GM19395 (cell line): ENCODE measurements around the gene CCND3.
A peak's percentile ranks its signal among the peaks of the same experiment; 100 is the strongest.
"Not testable (repeated sequence)": the region's sequence is repeated elsewhere in the genome, so short reads cannot be mapped to it uniquely, and the experiment has no call there.

ENCODE experiments used
- ATAC-seq: cut with Tn5 transposase; IDR thresholded peaks from one replicate; pipeline ENCODE4 v1.9.1; 2021; ENCODE audit warnings: mild to moderate bottlenecking, moderate library complexity; ENCODE audit not compliant: unreplicated experiment

The CCND3 gene

GRCh38 chr6:41954668-41955067, 13.1 kb upstream of the CCND3 start:
- ATAC-seq, result no peak

GRCh38 chr6:41947581-41948220, 6.1 kb upstream of the CCND3 start:
- ATAC-seq, result no peak

GRCh38 chr6:41943456-41943855, 1.8 kb upstream of the CCND3 start:
- ATAC-seq, result no peak

GRCh38 chr6:41942882-41943281, 1.3 kb upstream of the CCND3 start:
- not testable (repeated sequence) for ATAC-seq

GRCh38 chr6:41942067-41942851, 651 bp upstream of the CCND3 start:
- peak; percentile 29 for ATAC-seq

GRCh38 chr6:41940759-41941279, 789 bp downstream of the CCND3 start:
- peak; percentile 13 for ATAC-seq

GRCh38 chr6:41939848-41940758, 1.5 kb downstream of the CCND3 start:
- no peak for ATAC-seq

- ATAC-seq, result no peak
Measured at GRCh38 chr6:41939176-41939847, 2.3 kb downstream of the CCND3 start.

- no peak for ATAC-seq
Measured at GRCh38 chr6:41938590-41939175, 2.9 kb downstream of the CCND3 start.

- no peak for ATAC-seq
Measured at GRCh38 chr6:41937861-41938574, 3.6 kb downstream of the CCND3 start.

- no peak for ATAC-seq
Measured at GRCh38 chr6:41937472-41937860, 4.1 kb downstream of the CCND3 start.

GRCh38 chr6:41936073-41936837, 5.4 kb downstream of the CCND3 start:
- peak; percentile 50 for ATAC-seq

GRCh38 chr6:41935685-41936072, 5.9 kb downstream of the CCND3 start:
- ATAC-seq, result peak; percentile 14

GRCh38 chr6:41935193-41935574, 6.4 kb downstream of the CCND3 start:
- no peak for ATAC-seq

GRCh38 chr6:41934278-41935192, 7.1 kb downstream of the CCND3 start:
- ATAC-seq, result no peak

GRCh38 chr6:41932378-41932777, 9.2 kb downstream of the CCND3 start:
- no peak for ATAC-seq

GRCh38 chr6:41931792-41932191, 9.8 kb downstream of the CCND3 start:
- no peak for ATAC-seq

GRCh38 chr6:41929924-41930323, 11.7 kb downstream of the CCND3 start:
- no peak for ATAC-seq
